ENCODE results near the gene PYURF.

- TF ChIP-seq CTCF (IDR thresholded peaks at IDR 0.05) (no peak), POLR2AphosphoS5 (IDR thresholded peaks at IDR 0.05; ENCODE audit: insufficient read depth in 1 of 2, low read depth in 1 of 2) (no peak), POLR2A (IDR thresholded peaks at IDR 0.05) (no peak)
Observed at GRCh38 chr4:88497859-88498409, 25.6 kb downstream of the PYURF start.
